T47D (cell line): Measurements from ENCODE around the gene PPM1K.
A peak's percentile ranks its signal among the peaks of the same experiment; 100 is the strongest.

ENCODE experiments used
- DNase-seq, 2 experiments: peaks; one replicate each; pipeline versions ENCODE4 v3.0.0 to v3.0.0-alpha.2; 2011 to 2012; ENCODE audit warnings: low read depth in 1 of 2, low spot score in 1 of 2
- JUND ChIP-seq: IDR thresholded peaks from 2 replicates; pipeline ENCODE4 v1.6.1; 2012; ENCODE audit warnings: low read depth
- in situ Hi-C: cut with HindIII; loops from 2 replicates; pipeline ENCODE4 v1.10.0; 2016; ENCODE audit warnings: low sequenced_read_pairs, low pct_unique_long_range_greater_than_20kb

The PPM1K gene

DNA sequence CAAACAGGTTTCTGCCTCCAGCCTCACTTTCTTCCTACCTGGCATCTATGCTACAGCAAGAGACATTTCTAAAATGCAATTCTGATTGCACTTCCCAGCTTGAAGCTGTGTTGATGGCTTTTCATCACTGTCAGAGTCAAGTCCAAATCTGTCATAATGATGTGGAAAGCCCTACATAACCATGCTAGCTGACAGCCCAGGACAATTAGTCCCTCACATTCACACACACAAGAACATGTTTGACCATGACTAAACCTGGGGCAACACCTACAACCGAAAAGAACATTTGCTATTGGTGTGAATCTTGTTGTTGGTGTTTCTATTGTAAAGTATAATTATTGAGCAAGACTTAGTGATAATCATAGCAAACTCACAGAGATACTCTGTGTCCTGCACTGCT, 58.2 kb downstream of the PPM1K start:
- DNase-seq: no peak
- in situ Hi-C loops: no loop called here
- TF ChIP-seq JUND: no peak

DNA sequence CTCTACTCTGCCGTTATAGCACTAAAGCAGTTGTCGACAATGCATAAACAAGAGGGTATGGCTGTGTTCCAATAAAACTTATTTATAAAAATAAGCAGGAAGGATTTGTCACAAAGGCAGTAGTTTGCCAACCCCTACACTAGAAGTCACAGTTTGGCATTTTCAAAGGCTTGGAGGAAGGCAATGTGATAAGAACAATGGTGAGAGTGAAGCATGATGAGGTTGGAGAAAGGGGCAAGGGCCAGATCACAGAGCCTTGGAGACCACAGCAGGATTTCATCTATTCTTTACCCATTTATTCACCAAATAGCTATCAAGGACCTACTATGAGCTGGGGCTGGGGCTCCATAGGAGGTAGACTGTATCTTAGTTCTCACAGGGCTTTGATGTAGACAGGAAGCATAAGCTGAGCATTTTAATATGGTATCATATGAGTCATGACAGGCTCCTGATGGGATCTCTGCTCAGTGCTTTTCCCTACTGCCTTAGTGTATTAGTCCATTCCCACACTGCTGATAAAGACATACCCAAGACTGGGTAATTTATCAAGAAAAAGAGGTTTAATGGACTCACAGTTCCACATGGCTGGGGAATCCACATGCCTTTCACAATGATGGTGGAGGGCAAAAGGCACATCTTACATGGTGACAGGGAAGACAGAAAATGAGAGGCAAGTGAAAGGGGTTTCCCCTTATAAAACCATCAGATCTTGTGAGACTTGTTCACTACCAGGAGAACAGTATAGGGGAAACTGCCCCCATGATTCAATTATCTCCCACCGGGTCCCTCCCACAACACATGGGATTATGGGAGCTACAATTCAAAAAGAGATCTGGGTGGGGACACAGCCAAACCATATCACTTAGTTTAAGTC, 58.9 kb downstream of the PPM1K start:
- DNase-seq: no peak
- no peak for TF ChIP-seq JUND
- in situ Hi-C loops: no loop called here

DNA sequence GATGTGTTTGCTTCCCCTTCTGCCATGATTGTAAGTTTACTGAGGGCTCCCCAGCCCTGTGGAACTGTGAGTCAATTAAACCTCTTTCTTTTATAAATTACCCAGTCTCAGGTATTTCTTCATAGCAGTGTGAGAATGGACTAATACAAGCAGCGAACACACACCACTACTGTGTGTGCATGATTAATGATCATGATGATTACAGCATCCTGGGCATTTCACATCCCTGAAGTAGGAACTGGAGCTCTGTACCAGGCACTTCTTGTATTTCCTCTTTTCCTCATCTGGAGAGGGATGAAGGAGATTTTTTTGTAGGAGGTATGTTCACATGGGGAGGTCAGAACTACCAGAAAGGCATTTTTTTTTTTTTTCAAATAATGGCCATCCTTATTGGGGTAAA, 60.8 kb downstream of the PPM1K start:
- in situ Hi-C loops: no loop called here
- TF ChIP-seq JUND: no peak
- DNase-seq: no peak

DNA sequence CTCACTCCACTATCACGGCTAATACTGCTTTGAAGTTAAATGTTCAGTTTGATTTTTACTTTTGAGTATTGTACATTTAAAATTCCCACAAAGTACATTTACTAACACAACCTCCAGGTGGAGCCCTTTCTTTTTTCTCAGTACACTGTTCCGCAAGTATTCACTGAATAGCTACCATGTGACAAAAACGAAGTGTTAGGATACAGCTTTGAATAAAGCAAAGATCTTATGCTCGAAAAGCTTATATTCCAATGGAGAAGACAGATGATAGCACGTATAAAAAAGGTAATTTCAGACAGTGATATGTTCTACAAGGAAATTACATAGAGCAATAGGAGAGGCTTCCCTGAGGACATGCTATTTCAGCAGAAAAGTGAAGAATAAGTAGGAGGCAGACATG, 65.3 kb downstream of the PPM1K start:
- in situ Hi-C loops: no loop called here
- DNase-seq: peak in 1 of 2 experiments; percentile 65
- no peak for TF ChIP-seq JUND

DNA sequence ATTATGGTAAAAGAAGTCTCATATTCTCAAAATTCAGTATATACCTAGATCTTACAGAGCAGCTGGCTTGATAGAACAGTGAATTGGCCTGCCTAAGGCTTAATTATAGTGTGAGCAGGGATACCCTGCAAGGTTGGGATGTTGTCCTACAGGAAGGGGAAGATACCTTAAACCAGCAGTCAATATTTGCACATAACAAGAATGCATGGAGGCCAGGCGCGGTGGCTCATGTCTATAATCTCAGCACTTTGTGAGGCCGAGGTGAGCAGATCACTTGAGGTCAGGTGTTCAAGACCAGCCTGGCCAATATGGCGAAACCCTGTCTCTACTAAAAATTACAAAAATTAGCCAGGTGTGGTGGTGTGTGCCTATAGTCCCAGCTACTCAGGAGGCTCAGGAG, 67.2 kb downstream of the PPM1K start:
- in situ Hi-C loops: no loop called here
- no peak for TF ChIP-seq JUND
- peak in 1 of 2 experiments; percentile 70 for DNase-seq

DNA sequence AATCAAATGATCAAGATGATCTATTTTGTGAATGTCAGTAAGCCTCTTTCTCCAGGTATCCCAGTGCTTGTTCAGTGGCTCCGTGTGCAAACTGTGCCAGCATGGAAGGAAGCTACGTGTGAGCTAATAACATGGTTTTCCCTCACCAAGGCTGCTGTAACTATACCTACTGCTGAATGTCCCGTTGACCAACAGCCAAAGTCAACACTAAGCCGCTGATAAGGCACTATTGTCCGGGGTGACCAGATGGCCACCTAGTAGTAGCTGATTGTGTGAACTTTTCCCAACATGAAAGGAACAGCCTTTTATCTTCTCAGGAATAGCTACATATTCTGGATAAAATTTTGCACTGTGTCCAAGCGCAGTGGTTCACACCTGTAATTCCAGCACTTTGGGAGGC, 68.0 kb downstream of the PPM1K start:
- no peak for DNase-seq
- in situ Hi-C loops: no loop called here
- no peak for TF ChIP-seq JUND

DNA sequence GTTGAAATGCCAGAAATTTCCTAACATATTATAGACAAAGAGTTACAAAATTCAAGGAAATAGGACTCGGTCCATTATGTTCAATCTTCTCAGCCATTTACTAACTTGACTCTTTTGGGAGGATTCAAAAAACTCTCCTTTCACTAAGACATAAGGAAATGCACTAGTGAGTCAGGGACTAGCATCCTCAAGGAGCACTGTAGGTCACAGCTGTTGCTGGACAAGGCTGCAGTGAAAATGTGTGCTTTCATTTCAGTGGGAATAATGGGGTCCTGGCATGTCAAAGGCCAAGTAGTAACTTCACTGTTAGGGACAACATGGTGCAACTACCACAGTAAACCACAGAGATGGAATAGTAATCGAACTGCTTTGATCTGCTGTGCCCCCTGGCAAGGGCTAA, 69.0 kb downstream of the PPM1K start:
- in situ Hi-C loops: no loop called here
- no peak for TF ChIP-seq JUND
- no peak for DNase-seq

DNA sequence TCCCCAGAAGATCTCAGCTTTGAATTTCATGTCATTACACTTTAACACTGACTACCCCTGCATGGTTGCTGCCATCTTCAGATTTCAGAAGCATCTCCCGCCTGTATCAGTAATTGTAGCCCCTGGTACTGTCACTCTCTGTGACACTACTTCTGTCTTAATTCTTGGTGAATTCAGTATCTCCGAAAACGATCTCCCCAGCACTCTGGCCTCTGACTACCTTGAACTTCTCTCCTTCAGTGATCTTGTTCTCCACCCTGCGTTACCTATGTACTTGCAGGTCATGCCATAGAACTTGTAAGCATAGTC, 72.2 kb downstream of the PPM1K start:
- in situ Hi-C loops: no loop called here
- no peak for DNase-seq
- no peak for TF ChIP-seq JUND

DNA sequence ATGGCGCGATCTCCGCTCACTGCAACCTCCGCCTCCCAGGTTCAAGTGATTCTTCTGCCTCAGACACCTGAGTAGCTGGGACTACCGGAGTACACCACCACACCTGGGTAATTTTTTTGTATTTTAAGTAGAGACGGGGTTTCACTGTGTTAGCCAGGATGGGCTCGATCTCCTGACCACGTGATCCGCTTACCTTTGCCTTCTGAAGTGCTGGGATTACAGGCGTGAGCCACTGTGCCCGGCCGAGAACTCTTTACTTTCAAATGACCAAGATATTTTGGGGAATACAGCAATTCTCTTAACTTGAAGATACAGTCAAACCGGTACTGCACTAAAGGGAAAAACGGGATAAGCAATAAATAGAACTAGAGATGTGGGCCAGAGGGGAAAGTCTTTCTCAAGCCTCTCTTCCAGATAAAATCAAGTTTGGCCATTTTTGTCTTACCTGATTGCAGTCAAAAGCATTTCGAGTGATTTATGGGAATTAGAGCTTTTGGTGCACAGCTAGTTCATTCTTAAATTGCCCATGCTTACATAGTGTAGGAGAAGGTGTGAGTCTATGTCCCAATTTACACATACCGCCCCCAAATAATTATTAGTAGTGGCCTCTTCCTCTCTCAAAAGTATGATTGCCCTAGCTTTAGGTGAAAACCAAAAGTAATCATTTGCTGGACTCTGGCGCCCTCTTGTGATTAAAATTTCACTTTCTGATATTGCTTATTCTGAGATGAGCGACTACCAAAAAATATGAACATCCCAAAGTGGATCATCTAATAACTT, 72.7 kb downstream of the PPM1K start:
- DNase-seq: peak in 1 of 2 experiments; percentile 64
- in situ Hi-C loops: no loop called here
- TF ChIP-seq JUND: no peak

DNA sequence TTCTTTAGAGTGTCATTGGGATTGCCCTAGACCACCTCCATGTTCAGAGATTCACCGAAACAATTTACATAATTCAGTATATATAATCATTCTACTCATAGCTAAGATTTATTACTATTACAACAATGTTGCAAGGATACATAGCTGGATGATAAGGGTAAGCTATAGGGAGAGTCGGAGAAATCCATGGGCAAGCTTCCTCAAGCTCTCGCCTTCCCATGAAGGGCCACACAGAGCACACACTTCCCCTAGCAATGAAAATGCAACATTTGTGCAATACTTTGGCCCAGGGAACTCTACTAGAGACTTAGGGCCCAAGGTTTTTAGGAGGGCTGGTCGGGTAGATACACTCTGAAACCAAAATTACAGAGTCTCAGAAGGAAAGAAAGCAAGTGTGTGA, 76.2 kb downstream of the PPM1K start:
- in situ Hi-C loops: no loop called here

More for the DNA sequence above, 76.2 kb downstream of the PPM1K start:
- no peak for TF ChIP-seq JUND
- no peak for DNase-seq
